Endodermal cell (in vitro differentiated cells): Measurements from ENCODE around the gene CAMK2D. TPM values are rescaled to one million over a fixed set of nuclear protein-coding genes. Genes with fewer than 3 reads are reported as not detected.

Experiments
- DNase-seq: peaks from one replicate; pipeline ENCODE4 v3.0.0-alpha.2; 2017
- H3K27ac ChIP-seq: 2 replicates; pipeline ENCODE4 v1.5.1; 2013; ENCODE audit warnings: mild to moderate bottlenecking, low read depth, low read length, moderate library complexity
- H3K27me3 ChIP-seq: 2 replicates; pipeline ENCODE4 v1.6.1; 2013; ENCODE audit warnings: mild to moderate bottlenecking, low read length, moderate library complexity; ENCODE audit not compliant: insufficient read depth, control insufficient read depth, poor library complexity, severe bottlenecking
- H3K36me3 ChIP-seq: 2 replicates; pipeline ENCODE4 v1.7.0; 2013; ENCODE audit warnings: mild to moderate bottlenecking, low read length, moderate library complexity; ENCODE audit not compliant: control insufficient read depth, insufficient read depth
- H3K4me1 ChIP-seq: one replicate; pipeline ENCODE4 v1.7.0; 2013; ENCODE audit warnings: low read length; ENCODE audit not compliant: control insufficient read depth, insufficient read depth
- H3K4me3 ChIP-seq: 2 replicates; pipeline ENCODE4 v1.5.1; 2013; ENCODE audit warnings: mild to moderate bottlenecking, low read length, moderate library complexity
- H3K9ac ChIP-seq: 2 replicates; pipeline ENCODE4 v1.6.1; 2013; ENCODE audit warnings: mild to moderate bottlenecking, low read length, moderate library complexity; ENCODE audit not compliant: poor library complexity, severe bottlenecking; ENCODE audit errors: extremely low read depth
- H3K9me3 ChIP-seq: 2 replicates; pipeline ENCODE4 v1.6.1; 2013; ENCODE audit warnings: mild to moderate bottlenecking, low read length, moderate library complexity; ENCODE audit not compliant: control insufficient read depth
- H3K27ac Mint-ChIP-seq: 2 replicates; pipeline ENCODE4 v1.8.0; 2020; ENCODE audit warnings: mixed read lengths
- H3K27me3 Mint-ChIP-seq: 2 replicates; pipeline ENCODE4 v1.8.0; 2021; ENCODE audit warnings: mild to moderate bottlenecking, mixed read lengths; ENCODE audit not compliant: insufficient read depth
- H3K36me3 Mint-ChIP-seq: 2 replicates; pipeline ENCODE4 v1.8.0; 2020; ENCODE audit warnings: low read depth, mixed read lengths
- H3K4me1 Mint-ChIP-seq: 2 replicates; pipeline ENCODE4 v1.8.0; 2020; ENCODE audit warnings: mixed read lengths
- H3K4me3 Mint-ChIP-seq: 2 replicates; pipeline ENCODE4 v1.8.0; 2020; ENCODE audit warnings: mild to moderate bottlenecking, moderate library complexity, mixed read lengths
- H3K9me3 Mint-ChIP-seq: 2 replicates; pipeline ENCODE4 v1.8.0; 2020; ENCODE audit warnings: mild to moderate bottlenecking, mixed read lengths
- CTCF ChIP-seq: fragments of 200-600 bp; sonication (generic); conservative IDR thresholded peaks from 2 replicates; pipeline ENCODE4 v1.5.0; 2021; ENCODE audit warnings: antibody characterized with exemption, mild to moderate bottlenecking
- WGBS, 2 experiments: methylation state at CpG; one replicate each; pipeline versions ENCODE4 v1.1.5 to v1.1.7; 2013; ENCODE audit warnings: missing lambda C conversion rate in 2 of 2, mixed read lengths in 1 of 2; ENCODE audit not compliant: insufficient coverage in 1 of 2, insufficient read length in 1 of 2; 5-methylcytosine and 5-hydroxymethylcytosine counted together
- total RNA-seq, 2 donors: library from RNA; stranded (reverse); fragmentation: NEBNext Ultra II Directional in 1 of 2; extraction: Animal tissue kit (Norgen Biotek cat#: 25700) in 1 of 2; gene quantifications; 2 replicates in 1 of 2; 3 replicates in 1 of 2; pipeline ENCODE4 v1.2.1, GENCODE V29; 2021

CAMK2D gene
- total RNA-seq, 2 donors from 2014 or later: 91.1 to 120 TPM

GRCh38 chr4:113673450-113673849, 88.1 kb downstream of the CAMK2D start:
- Mint-ChIP-seq H3K4me3 (no peak overlapping the region), H3K36me3 (peaks cover 8% of the 10 kb centered on the region), H3K9me3 (no peaks in the 10 kb centered on the region), H3K27me3 (no peaks in the 10 kb centered on the region), H3K4me1 (peaks cover 38% of the 10 kb centered on the region), H3K27ac (peak overlapping the region; percentile 59)
- peak; percentile 63 for DNase-seq
- H3K27ac ChIP-seq: no peak overlapping the region
- peak; percentile 45 for TF ChIP-seq CTCF
- no peaks in the 10 kb centered on the region for H3K9me3 ChIP-seq
- H3K4me1 ChIP-seq: peaks cover 13% of the 10 kb centered on the region
- no peak overlapping the region for H3K4me3 ChIP-seq
- H3K36me3 ChIP-seq: peaks cover 32% of the 10 kb centered on the region
- WGBS, 2 experiments: 84 to 90% methylated on average over 2 of the region's 2 CpGs
- H3K27me3 ChIP-seq: no peaks in the 10 kb centered on the region
- no peak overlapping the region for H3K9ac ChIP-seq

- Mint-ChIP-seq H3K36me3 (peaks cover 14% of the 10 kb centered on the region), H3K27me3 (no peaks in the 10 kb centered on the region), H3K4me3 (no peak overlapping the region), H3K27ac (no peak overlapping the region), H3K9me3 (no peaks in the 10 kb centered on the region), H3K4me1 (peaks cover 16% of the 10 kb centered on the region)
- Histone ChIP-seq H3K4me1 (no peaks in the 10 kb centered on the region), H3K9me3 (no peaks in the 10 kb centered on the region), H3K4me3 (no peak overlapping the region), H3K36me3 (peaks cover 32% of the 10 kb centered on the region), H3K27ac (no peak overlapping the region), H3K27me3 (no peaks in the 10 kb centered on the region), H3K9ac (no peak overlapping the region)
- DNase-seq: no peak
- 78 to 85% methylated on average over 1 to 8 of the region's 8 CpGs for WGBS, 2 experiments
- TF ChIP-seq CTCF: no peak
These were observed 95.0 kb downstream of the CAMK2D start for GRCh38 chr4:113666386-113667114.

GRCh38 chr4:113665036-113665435, 96.5 kb downstream of the CAMK2D start:
- Histone ChIP-seq H3K9ac (no peak overlapping the region), H3K36me3 (peaks cover 33% of the 10 kb centered on the region), H3K27me3 (no peaks in the 10 kb centered on the region), H3K4me3 (no peak overlapping the region), H3K27ac (no peak overlapping the region), H3K4me1 (no peaks in the 10 kb centered on the region), H3K9me3 (no peaks in the 10 kb centered on the region)
- Mint-ChIP-seq H3K27me3 (no peaks in the 10 kb centered on the region), H3K4me3 (no peak overlapping the region), H3K9me3 (no peaks in the 10 kb centered on the region), H3K27ac (no peak overlapping the region), H3K4me1 (peaks cover 11% of the 10 kb centered on the region), H3K36me3 (peaks cover 17% of the 10 kb centered on the region)
- no peak for DNase-seq
- TF ChIP-seq CTCF: no peak
- WGBS, 2 experiments: 94 to 100% methylated on average over 1 of the region's 1 CpG
